Testis (tissue), 3 donors: ENCODE measurements around the gene TSPAN14. TPM values are rescaled to one million over a fixed set of nuclear protein-coding genes. Genes with fewer than 3 reads are reported as not detected.

Source experiments
- DNase-seq: peaks from one replicate; pipeline ENCODE4 v3.0.0-alpha.2; 2019
- H3K27ac ChIP-seq, 2 donors: fragments of 200-600 bp; sonication (generic); one replicate each; pipeline ENCODE4 v1.5.1; 2019
- H3K27me3 ChIP-seq: fragments of 200-600 bp; sonication (generic); one replicate; pipeline ENCODE4 v1.5.1; 2019
- H3K36me3 ChIP-seq: fragments of 200-600 bp; sonication (generic); one replicate; pipeline ENCODE4 v1.5.1; 2017; ENCODE audit warnings: low read depth; ENCODE audit errors: missing control alignments
- H3K4me1 ChIP-seq: fragments of 200-600 bp; sonication (generic); one replicate; pipeline ENCODE4 v1.5.1; 2019
- H3K4me3 ChIP-seq, 2 donors: fragments of 200-600 bp; sonication (generic); one replicate each; pipeline ENCODE4 v1.5.1; 2017 to 2019
- H3K9me3 ChIP-seq: fragments of 200-600 bp; sonication (generic); one replicate; pipeline ENCODE4 v1.5.1; 2017
- CTCF ChIP-seq, 3 experiments: fragments of 450-650 bp in 2 of 3; fragments of 200-600 bp in 1 of 3; sonication (generic) in 1 of 3; IDR thresholded peaks; one replicate each; pipeline ENCODE4 v1.5.1; 2016 to 2019; ENCODE audit warnings: antibody characterized with exemption in 3 of 3, mild to moderate bottlenecking in 2 of 3, moderate library complexity in 1 of 3
- POLR2A ChIP-seq: fragments of 450-650 bp; IDR thresholded peaks from one replicate; pipeline ENCODE4 v1.6.1; 2017; ENCODE audit warnings: antibody characterized with exemption, mild to moderate bottlenecking, moderate library complexity
- WGBS, 2 donors: methylation state at CpG; one replicate each; pipeline ENCODE4 v1.1.5; 2018; 5-methylcytosine and 5-hydroxymethylcytosine counted together
- intact Hi-C: fragments of 100-400 bp; cut with DNase I; formaldehyde crosslinking; loops from one replicate; pipeline ENCODE4 v1.15.1; 2023; ENCODE audit warnings: low total_unique reads
- polyA plus RNA-seq: library from polyadenylated mRNA; stranded (reverse); fragments of 350-450 nt; fragmentation: Illumina TruSeq; extraction: RNeasy Lipid Tissue Mini Kit (QIAGEN cat#74804); gene quantifications from one replicate; pipeline ENCODE4 v1.2.3, GENCODE V29; 2014; ENCODE audit warnings: low read depth, low replicate concordance; ENCODE audit not compliant: insufficient read depth
- total RNA-seq, 2 donors: library from RNA; depleted of rRNA; stranded (reverse); fragments of >200 nt; gene quantifications; one replicate each; pipeline ENCODE4 v1.2.3, GENCODE V29; 2016

TSPAN14 gene
- total and polyA plus RNA-seq, 3 donors from 2014 or later = 59.1 to 64.6 (median 61.4) TPM

- Histone ChIP-seq H3K36me3 (no peaks in the 10 kb centered on the region), H3K27ac (peak overlapping the region; percentile 74 to 89), H3K27me3 (no peaks in the 10 kb centered on the region), H3K4me1 (peaks cover 71% of the 10 kb centered on the region), H3K9me3 (no peaks in the 10 kb centered on the region), H3K4me3 (no peak overlapping the region)
- TF ChIP-seq POLR2A (no peak), CTCF (IDR thresholded peaks at IDR 0.05) (no peak)
- no peak for DNase-seq
- WGBS, 2 donors = 38 to 42% methylated on average over 1 to 2 of the region's 2 CpGs
- intact Hi-C loops = no loop called here
Observed at GRCh38 chr10:80411267-80411668, 42.8 kb upstream of the TSPAN14 start.

GRCh38 chr10:80411681-80412220 lies 42.4 kb upstream of the TSPAN14 start:
- H3K27ac ChIP-seq = peak overlapping the region; percentile 74 to 89
- no peak overlapping the region for H3K4me3 ChIP-seq
- no peaks in the 10 kb centered on the region for H3K27me3 ChIP-seq
- intact Hi-C loops = no loop called here
- H3K36me3 ChIP-seq = no peaks in the 10 kb centered on the region
- WGBS, 2 donors = 68 to 83% methylated on average over 1 of the region's 1 CpG
- DNase-seq = peak; percentile 80
- peaks cover 76% of the 10 kb centered on the region for H3K4me1 ChIP-seq
- TF ChIP-seq CTCF (IDR thresholded peaks at IDR 0.05) = no peak
- TF ChIP-seq POLR2A = no peak
- H3K9me3 ChIP-seq = no peaks in the 10 kb centered on the region

GRCh38 chr10:80412486-80412885 lies 41.6 kb upstream of the TSPAN14 start:
- Histone ChIP-seq H3K27ac (peak overlapping the region; percentile 74 to 89), H3K4me3 (no peak overlapping the region), H3K36me3 (no peaks in the 10 kb centered on the region), H3K4me1 (peaks cover 83% of the 10 kb centered on the region), H3K27me3 (no peaks in the 10 kb centered on the region), H3K9me3 (no peaks in the 10 kb centered on the region)
- TF ChIP-seq POLR2A (no peak), CTCF (IDR thresholded peaks at IDR 0.05) (no peak)
- intact Hi-C loops = no loop called here
- WGBS, 2 donors = 80 to 85% methylated on average over 5 of the region's 5 CpGs
- no peak for DNase-seq

GRCh38 chr10:80413271-80413996 lies 40.7 kb upstream of the TSPAN14 start:
- peak overlapping the region; percentile 74 to 89 for H3K27ac ChIP-seq
- H3K4me3 ChIP-seq = no peak overlapping the region
- no peaks in the 10 kb centered on the region for H3K36me3 ChIP-seq
- H3K9me3 ChIP-seq = no peaks in the 10 kb centered on the region
- peaks cover 91% of the 10 kb centered on the region for H3K4me1 ChIP-seq
- TF ChIP-seq CTCF (IDR thresholded peaks at IDR 0.05) (no peak), POLR2A (no peak)
- no peak for DNase-seq
- H3K27me3 ChIP-seq = no peaks in the 10 kb centered on the region
- intact Hi-C loops = no loop called here
- WGBS, 2 donors = 49 to 56% methylated on average over 12 of the region's 12 CpGs
